Colonic mucosa (tissue), 4 donors: ENCODE data around the gene WTIP. TPM values are rescaled to one million over a fixed set of nuclear protein-coding genes. Genes with fewer than 3 reads are reported as not detected.
A peak's percentile ranks its signal among the peaks of the same experiment; 100 is the strongest.

ENCODE experiments used
- DNase-seq: peaks from one replicate; pipeline ENCODE4 v3.0.0-alpha.2; 2020
- H3K27ac ChIP-seq: fragments of 200-600 bp; one replicate; pipeline ENCODE4 v1.8.0; 2021
- H3K27me3 ChIP-seq: fragments of 200-600 bp; one replicate; pipeline ENCODE4 v1.8.0; 2021
- H3K36me3 ChIP-seq: fragments of 200-600 bp; one replicate; pipeline ENCODE4 v1.8.0; 2021
- H3K4me1 ChIP-seq: fragments of 200-600 bp; one replicate; pipeline ENCODE4 v1.8.0; 2021; ENCODE audit warnings: mild to moderate bottlenecking
- H3K4me3 ChIP-seq: fragments of 200-600 bp; one replicate; pipeline ENCODE4 v1.8.0; 2021
- H3K9ac ChIP-seq, 2 donors: one replicate each; pipeline ENCODE4 v1.7.0; 2013; ENCODE audit warnings: control low read depth in 2 of 2, low read depth in 2 of 2, low read length in 2 of 2
- H3K9me3 ChIP-seq: fragments of 200-600 bp; one replicate; pipeline ENCODE4 v1.8.0; 2021
- CTCF ChIP-seq: fragments of 200-600 bp; IDR thresholded peaks from one replicate; pipeline ENCODE4 v1.8.0; 2022; ENCODE audit warnings: antibody characterized with exemption, mild to moderate bottlenecking
- intact Hi-C: fragments of 100-400 bp; cut with DNase I; formaldehyde crosslinking; loops from one replicate; pipeline ENCODE4 v1.14.1; 2022
- total RNA-seq, 2 donors: library from RNA; stranded (reverse); fragmentation: NEBNext Ultra II Directional in 1 of 2; extraction: Animal tissue kit (Norgen Biotek cat#: 25700) in 1 of 2; gene quantifications; one replicate each; pipeline ENCODE4 v1.2.1, GENCODE V29; 2021
- donor health status: healthy.
- donor health status: DM: no; HTN: no; CAD: no.
- donor health status: DM: no; HTN: no; CAD: no.

WTIP gene
- 1 to 10 TPM; 2.1 to 3.6 TPM for total RNA-seq

GRCh38 chr19:34480971-34481841, at the start of gene WTIP:
WTIP (plus strand) TSS chr19:34481758; CDS start chr19:34481975, 217 bp downstream.
- no peak for TF ChIP-seq CTCF
- H3K4me3 ChIP-seq, result peak within 1 kb of the TSS; percentile 38
- intact Hi-C loops, result no loop called here
- H3K27me3 ChIP-seq, result peaks cover 20% of the 10 kb centered on the region
- no peaks in the 10 kb centered on the region for H3K9me3 ChIP-seq
- no peaks in the 10 kb centered on the region for H3K4me1 ChIP-seq
- H3K27ac ChIP-seq, result peak within 1 kb of the TSS; percentile 52
- DNase-seq, result peak; percentile 39
- H3K36me3 ChIP-seq, result no peaks in the 10 kb centered on the region
- peak within 1 kb of the TSS; percentile 19 to 69 for H3K9ac ChIP-seq

- no peak overlapping the region for H3K4me3 ChIP-seq
- H3K9ac ChIP-seq, result no peak overlapping the region
- H3K27ac ChIP-seq, result no peak overlapping the region
- TF ChIP-seq CTCF, result no peak
- no peaks in the 10 kb centered on the region for H3K27me3 ChIP-seq
- H3K9me3 ChIP-seq, result no peaks in the 10 kb centered on the region
- peaks cover 9% of the 10 kb centered on the region for H3K36me3 ChIP-seq
- DNase-seq, result no peak
- peaks cover 8% of the 10 kb centered on the region for H3K4me1 ChIP-seq
- intact Hi-C loops, result loop anchor here (10.0 kb wide), 1 partner anchor 68 kb away; the partner anchor contains the start of gene GPI
Observed at GRCh38 chr19:34432797-34433196, 48.8 kb upstream of the WTIP start.

GRCh38 chr19:34436716-34437115, 44.8 kb upstream of the WTIP start:
- no peaks in the 10 kb centered on the region for H3K4me1 ChIP-seq
- TF ChIP-seq CTCF, result no peak
- intact Hi-C loops, result loop anchor here (10.0 kb wide), 1 partner anchor 72 kb away; the partner anchor contains the start of gene GPI
- H3K9me3 ChIP-seq, result no peaks in the 10 kb centered on the region
- H3K4me3 ChIP-seq, result no peak overlapping the region
- peaks cover 9% of the 10 kb centered on the region for H3K36me3 ChIP-seq
- H3K9ac ChIP-seq, result no peak overlapping the region
- no peak overlapping the region for H3K27ac ChIP-seq
- no peak for DNase-seq
- H3K27me3 ChIP-seq, result no peaks in the 10 kb centered on the region

GRCh38 chr19:34448191-34448590, 33.4 kb upstream of the WTIP start:
- Histone ChIP-seq H3K4me1 (no peaks in the 10 kb centered on the region), H3K9me3 (no peaks in the 10 kb centered on the region), H3K27me3 (no peaks in the 10 kb centered on the region), H3K36me3 (peaks cover 26% of the 10 kb centered on the region), H3K9ac (no peak overlapping the region), H3K4me3 (no peak overlapping the region), H3K27ac (no peak overlapping the region)
- no peak for DNase-seq
- intact Hi-C loops, result no loop called here
- no peak for TF ChIP-seq CTCF

- H3K9ac ChIP-seq, result no peak overlapping the region
- DNase-seq, result no peak
- H3K4me3 ChIP-seq, result no peak overlapping the region
- H3K4me1 ChIP-seq, result no peaks in the 10 kb centered on the region
- peaks cover 8% of the 10 kb centered on the region for H3K36me3 ChIP-seq
- no peak overlapping the region for H3K27ac ChIP-seq
- no peak for TF ChIP-seq CTCF
- intact Hi-C loops, result no loop called here
- H3K9me3 ChIP-seq, result no peaks in the 10 kb centered on the region
- H3K27me3 ChIP-seq, result no peaks in the 10 kb centered on the region
Observed at GRCh38 chr19:34452723-34453122, 28.8 kb upstream of the WTIP start.
